Fibroblast of villous mesenchyme (primary cell): ENCODE results near the gene U2SURP. TPM values are rescaled to one million over a fixed set of nuclear protein-coding genes. Genes with fewer than 3 reads are reported as not detected.

Source experiments
- DNase-seq: peaks from one replicate; pipeline ENCODE4 v3.0.0-alpha.2; 2010; ENCODE audit warnings: low read depth
- H3K4me3 ChIP-seq: 2 replicates; pipeline ENCODE4 v1.5.1; 2011; ENCODE audit warnings: low read depth, mild to moderate bottlenecking, low read length
- CTCF ChIP-seq: IDR thresholded peaks from 2 replicates; pipeline ENCODE4 v1.5.1; 2012; ENCODE audit warnings: low read depth, mild to moderate bottlenecking, low read length; ENCODE audit not compliant: insufficient read depth
- total RNA-seq: library from RNA; depleted of rRNA; stranded (reverse); fragments of >200 nt; gene quantifications from 2 replicates; pipeline ENCODE4 v1.2.3, GENCODE V29; 2012

U2SURP gene
- total RNA-seq, 1 donor, result 86.4 TPM

GRCh38 chr3:143099210-143099609, 97.8 kb downstream of the U2SURP start:
- no peak for DNase-seq
- no peak for TF ChIP-seq CTCF
- H3K4me3 ChIP-seq, result no peak overlapping the region

GRCh38 chr3:143099690-143100089, 98.3 kb downstream of the U2SURP start:
- no peak for TF ChIP-seq CTCF
- DNase-seq, result no peak
- H3K4me3 ChIP-seq, result no peak overlapping the region

- TF ChIP-seq CTCF, result no peak
Measured at GRCh38 chr3:143100451-143100850, 99.1 kb downstream of the U2SURP start.

GRCh38 chr3:143101792-143102381, 100.5 kb downstream of the U2SURP start:
- no peak for DNase-seq
- H3K4me3 ChIP-seq, result no peak overlapping the region
- no peak for TF ChIP-seq CTCF

More at GRCh38 chr3:143100451-143100850, 99.1 kb downstream of the U2SURP start:
- no peak overlapping the region for H3K4me3 ChIP-seq
- no peak for DNase-seq

- H3K4me3 ChIP-seq, result no peak overlapping the region
- DNase-seq, result no peak
- TF ChIP-seq CTCF, result no peak
Measured at GRCh38 chr3:143103652-143104051, 102.3 kb downstream of the U2SURP start.

GRCh38 chr3:143105170-143105569, 103.8 kb downstream of the U2SURP start:
- TF ChIP-seq CTCF, result no peak
- DNase-seq, result no peak
- H3K4me3 ChIP-seq, result no peak overlapping the region

GRCh38 chr3:143109861-143110260, 108.5 kb downstream of the U2SURP start:
- no peak for DNase-seq
- no peak for TF ChIP-seq CTCF
- H3K4me3 ChIP-seq, result no peak overlapping the region
